ENCODE data around the gene HBS1L.

The HBS1L gene

GRCh38 chr6:134945045-134945444 lies 109.6 kb downstream of the HBS1L start:
- CTCF ChIA-PET = interaction anchor here (1.0 to 6.9 kb wide), 4 partner anchors 11 to 833 kb away, joined by 3 to 50 read pairs (median 5); no protein-coding TSS in a partner anchor

GRCh38 chr6:134943522-134944111 lies 111.0 kb downstream of the HBS1L start:
- ChIA-PET CTCF (interaction anchor here (0.9 to 6.9 kb wide), 3 partner anchors 27 to 789 kb away, joined by 3 to 50 read pairs (median 3); no protein-coding TSS in a partner anchor), POLR2A (no interaction called here)
- no peak for TF ChIP-seq CTCF (IDR thresholded peaks at IDR 0.05; ENCODE audit: control extremely low read depth, extremely low read depth, low read depth, missing control alignments)
- DNase-seq (ENCODE audit: extremely low spot score) = no peak

More at GRCh38 chr6:134945045-134945444, 109.6 kb downstream of the HBS1L start:
- DNase-seq (ENCODE audit: extremely low spot score) = no peak
- POLR2A ChIA-PET = no interaction called here
- TF ChIP-seq CTCF (IDR thresholded peaks at IDR 0.05; ENCODE audit: control extremely low read depth, extremely low read depth, low read depth, missing control alignments) = no peak

- ChIA-PET CTCF (interaction anchor here (1.1 to 6.9 kb wide), 10 partner anchors 13 to 828 kb away, joined by 3 to 50 read pairs (median 17); no protein-coding TSS in a partner anchor), POLR2A (no interaction called here)
- peak; percentile 50 for DNase-seq (ENCODE audit: extremely low spot score)
- TF ChIP-seq CTCF (IDR thresholded peaks at IDR 0.05; ENCODE audit: control extremely low read depth, extremely low read depth, low read depth, missing control alignments) = no peak
Measured at GRCh38 chr6:134938896-134939295, 115.7 kb downstream of the HBS1L start.

GRCh38 chr6:134937426-134937825 lies 117.2 kb downstream of the HBS1L start:
- CTCF ChIA-PET = no interaction called here
- no peak for DNase-seq (ENCODE audit: extremely low spot score)
- POLR2A ChIA-PET = no interaction called here
- no peak for TF ChIP-seq CTCF (IDR thresholded peaks at IDR 0.05; ENCODE audit: control extremely low read depth, extremely low read depth, low read depth, missing control alignments)

- TF ChIP-seq CTCF (IDR thresholded peaks at IDR 0.05; ENCODE audit: control extremely low read depth, extremely low read depth, low read depth, missing control alignments) = no peak
- CTCF ChIA-PET = no interaction called here
- no peak for DNase-seq (ENCODE audit: extremely low spot score)
- POLR2A ChIA-PET = no interaction called here
Measured at GRCh38 chr6:134936931-134937330, 117.7 kb downstream of the HBS1L start.

GRCh38 chr6:134936476-134936875 lies 118.1 kb downstream of the HBS1L start:
- no peak for DNase-seq (ENCODE audit: extremely low spot score)
- ChIA-PET POLR2A (no interaction called here), CTCF (no interaction called here)
- no peak for TF ChIP-seq CTCF (IDR thresholded peaks at IDR 0.05; ENCODE audit: control extremely low read depth, extremely low read depth, low read depth, missing control alignments)

Measured in GM10248 (cell line).